Astrocyte of the cerebellum (primary cell): ENCODE measurements around the gene PLK1.

Source experiments
- DNase-seq: peaks from one replicate; pipeline ENCODE4 v3.0.0-alpha.2; 2011; ENCODE audit warnings: low read depth
- H3K4me3 ChIP-seq: 2 replicates; pipeline ENCODE4 v1.5.1; 2011; ENCODE audit warnings: mild to moderate bottlenecking, low read depth, low read length, moderate library complexity
- in situ Hi-C: cut with HindIII; loops from 2 replicates; pipeline ENCODE4 v1.10.0; 2017; ENCODE audit warnings: low sequenced_read_pairs
- TF ChIP-seq, protein P1 (sequence below): IDR thresholded peaks from 2 replicates; pipeline ENCODE4 v1.5.1; 2012; ENCODE audit warnings: low read length, low read depth, moderate library complexity, mild to moderate bottlenecking; ENCODE audit errors: missing control alignments

The PLK1 gene

DNA sequence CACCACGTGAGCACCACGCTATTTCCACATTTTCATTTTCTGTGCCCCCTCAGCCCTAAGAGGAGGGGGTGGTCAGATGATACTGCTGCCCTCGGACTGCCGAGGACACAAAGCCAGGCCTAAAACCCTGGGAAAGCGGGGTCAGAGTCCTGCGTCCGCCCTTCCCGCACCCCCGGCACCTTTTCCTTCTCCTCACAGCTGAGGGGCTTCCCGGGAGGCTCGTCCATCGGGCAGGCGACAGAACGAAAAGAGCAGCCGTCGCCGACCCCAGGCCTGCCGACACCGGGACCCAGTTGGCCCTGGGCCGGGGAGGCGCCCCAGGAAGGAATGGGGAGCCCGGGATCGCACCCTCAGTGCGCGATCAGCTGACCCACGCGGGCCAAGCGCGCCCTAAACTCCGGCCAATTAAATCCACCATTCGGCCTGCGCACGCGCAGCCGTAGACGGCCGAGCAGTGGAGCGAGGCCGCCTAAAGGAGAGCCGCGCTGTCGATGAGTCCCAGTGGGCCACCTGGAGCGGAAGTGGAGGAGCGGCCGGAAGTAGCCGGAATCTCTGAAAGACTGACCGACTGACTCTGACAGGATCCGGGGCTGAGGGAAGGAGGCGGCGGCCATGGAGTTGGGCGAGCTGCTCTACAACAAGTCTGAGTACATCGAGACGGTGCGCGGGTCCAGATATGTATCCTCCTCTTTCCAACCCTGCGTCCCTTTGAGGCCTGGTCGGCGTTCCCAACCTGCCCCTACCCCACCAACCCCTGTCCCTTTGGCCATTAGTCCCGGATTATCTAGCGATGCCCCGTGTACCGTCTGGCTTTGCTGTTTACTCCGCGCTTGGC is 37.5 kb upstream of the PLK1 start, which contains the start of the genes DCTN5 and PALB2:
DCTN5 (plus strand) TSS at position 536 of the 835 bp plus-strand sequence; CDS start at position 613, 77 bp downstream.
PALB2 (minus strand) TSS at position 380 of the 835 bp plus-strand sequence; CDS start at position 227, 153 bp downstream.
- in situ Hi-C loops: no loop called here
- TF ChIP-seq, protein P1, sequence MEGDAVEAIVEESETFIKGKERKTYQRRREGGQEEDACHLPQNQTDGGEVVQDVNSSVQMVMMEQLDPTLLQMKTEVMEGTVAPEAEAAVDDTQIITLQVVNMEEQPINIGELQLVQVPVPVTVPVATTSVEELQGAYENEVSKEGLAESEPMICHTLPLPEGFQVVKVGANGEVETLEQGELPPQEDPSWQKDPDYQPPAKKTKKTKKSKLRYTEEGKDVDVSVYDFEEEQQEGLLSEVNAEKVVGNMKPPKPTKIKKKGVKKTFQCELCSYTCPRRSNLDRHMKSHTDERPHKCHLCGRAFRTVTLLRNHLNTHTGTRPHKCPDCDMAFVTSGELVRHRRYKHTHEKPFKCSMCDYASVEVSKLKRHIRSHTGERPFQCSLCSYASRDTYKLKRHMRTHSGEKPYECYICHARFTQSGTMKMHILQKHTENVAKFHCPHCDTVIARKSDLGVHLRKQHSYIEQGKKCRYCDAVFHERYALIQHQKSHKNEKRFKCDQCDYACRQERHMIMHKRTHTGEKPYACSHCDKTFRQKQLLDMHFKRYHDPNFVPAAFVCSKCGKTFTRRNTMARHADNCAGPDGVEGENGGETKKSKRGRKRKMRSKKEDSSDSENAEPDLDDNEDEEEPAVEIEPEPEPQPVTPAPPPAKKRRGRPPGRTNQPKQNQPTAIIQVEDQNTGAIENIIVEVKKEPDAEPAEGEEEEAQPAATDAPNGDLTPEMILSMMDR: no peak
- peak within 1 kb of the TSS; percentile 99 for H3K4me3 ChIP-seq
- DNase-seq: peak; percentile 81

DNA sequence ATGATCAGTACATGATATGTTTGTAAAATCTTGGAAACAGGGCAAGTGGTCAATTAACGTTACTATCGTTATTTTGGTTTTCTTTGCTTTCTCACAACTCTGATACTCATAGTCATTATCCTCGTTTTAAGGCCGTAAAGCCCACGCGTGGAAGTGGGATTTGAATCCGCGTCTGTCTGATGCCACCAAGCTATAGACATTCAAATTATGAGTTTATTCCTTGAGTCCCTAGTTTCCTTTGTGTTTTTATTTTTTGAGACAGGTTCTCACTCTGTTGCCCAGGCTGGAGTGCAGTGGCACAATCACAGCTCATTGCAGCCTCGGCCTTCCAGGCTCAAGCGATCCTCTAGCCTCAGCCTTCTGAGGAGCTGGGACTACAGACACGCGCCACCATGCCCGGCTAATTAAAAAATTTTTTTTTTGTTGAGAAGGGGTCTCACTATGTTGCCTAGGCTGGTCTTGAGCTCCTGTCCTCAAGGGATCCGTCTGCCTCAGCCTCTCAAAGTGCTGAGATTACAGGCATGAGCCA is 36.4 kb upstream of the PLK1 start:
- H3K4me3 ChIP-seq: peak overlapping the region; percentile 99
- TF ChIP-seq, protein P1: no peak
- in situ Hi-C loops: no loop called here
- DNase-seq: no peak

DNA sequence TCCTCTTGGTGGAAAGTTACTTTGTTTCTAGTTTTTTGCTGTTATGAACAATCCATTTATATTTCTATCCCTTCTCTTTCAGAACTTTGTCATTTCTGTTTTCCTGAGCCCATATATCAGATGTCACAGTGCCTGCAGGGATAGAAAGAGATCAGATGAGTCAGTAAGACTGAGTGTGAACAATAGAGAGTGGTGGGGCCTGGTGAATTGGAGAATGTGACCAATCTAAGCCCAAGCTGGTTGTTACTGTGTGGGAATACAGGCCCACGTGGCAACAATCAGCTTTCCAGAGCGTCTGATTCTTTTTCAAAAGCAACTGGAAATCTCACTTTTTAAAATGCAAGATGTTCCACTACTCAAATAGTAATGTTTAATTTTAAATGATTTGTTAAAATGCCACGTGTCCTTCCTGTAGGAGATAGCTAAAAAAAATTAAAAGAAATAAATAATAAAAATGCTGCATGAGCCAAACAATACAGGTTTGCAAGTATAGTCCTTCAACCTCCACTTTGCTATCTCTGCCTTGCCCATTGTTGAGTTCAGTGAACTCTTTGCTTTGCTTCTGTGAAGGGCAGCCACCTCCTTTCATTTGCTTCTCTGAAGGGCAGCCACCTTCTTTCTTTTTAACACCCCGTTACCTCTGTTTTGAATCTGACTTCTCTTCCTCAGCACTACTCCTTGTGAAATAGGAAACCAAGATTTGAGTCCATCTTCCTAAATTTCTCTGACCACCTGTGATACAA is 27.8 kb upstream of the PLK1 start:
- no peak for DNase-seq
- in situ Hi-C loops: no loop called here
- TF ChIP-seq, protein P1: no peak

DNA sequence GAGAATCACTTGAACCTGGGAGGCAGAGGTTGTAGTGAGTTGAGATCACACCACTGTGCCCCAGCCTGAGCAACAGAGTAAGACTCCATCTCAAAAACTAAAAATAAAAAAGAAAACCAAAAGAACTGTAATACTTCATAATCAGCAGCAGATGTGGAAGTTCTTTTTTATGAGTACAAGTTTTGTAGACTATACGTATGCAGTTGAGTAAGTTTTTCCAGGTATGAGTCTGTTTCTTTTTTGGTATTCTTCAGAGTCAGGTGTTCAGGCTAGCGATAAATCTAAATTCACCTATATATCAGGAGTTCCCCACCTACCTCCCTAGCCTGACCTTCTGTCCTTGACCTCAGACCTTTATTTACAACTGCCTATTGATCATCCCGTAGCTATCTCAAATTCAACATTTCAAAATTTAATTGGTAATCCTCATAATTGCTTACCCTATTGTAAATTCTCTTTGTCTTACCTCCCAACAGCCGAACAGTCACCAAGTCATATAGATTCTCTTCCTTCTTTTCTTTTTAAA is 26.7 kb upstream of the PLK1 start:
- in situ Hi-C loops: no loop called here
- DNase-seq: no peak
- TF ChIP-seq, protein P1: no peak
- H3K4me3 ChIP-seq: no peak overlapping the region

More for the DNA sequence above, 27.8 kb upstream of the PLK1 start:
- H3K4me3 ChIP-seq: no peak overlapping the region

DNA sequence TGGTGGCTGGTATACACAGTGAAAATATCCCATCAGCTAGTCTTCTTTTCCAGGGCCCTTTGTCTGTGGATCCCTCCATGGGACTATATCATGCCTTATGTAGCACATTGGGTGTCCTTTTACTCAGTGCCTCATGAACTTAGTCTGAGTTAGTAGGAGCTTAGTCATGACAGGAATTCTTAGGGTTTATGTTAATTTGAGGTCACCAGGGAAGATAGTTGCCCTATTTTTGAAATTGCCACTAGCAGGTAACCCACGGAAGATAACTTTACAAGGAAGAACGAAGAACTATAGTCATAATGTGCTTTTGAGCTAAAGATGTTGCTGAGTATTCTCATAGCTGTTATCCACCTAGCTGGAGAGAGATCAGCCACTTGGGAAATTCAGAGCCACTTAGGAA is 14.8 kb upstream of the PLK1 start:
- TF ChIP-seq, protein P1: no peak
- DNase-seq: no peak
- H3K4me3 ChIP-seq: no peak overlapping the region
- in situ Hi-C loops: no loop called here
